Stimulated activated CD4-positive, alpha-beta T cell treated with anti-CD3 and anti-CD28 coated beads, Interleukin-1b, Interleukin-23, amount 100 ng/mL, for 48 hours (primary cell): ENCODE results near the gene TESMIN.
A peak's percentile ranks its signal among the peaks of the same experiment; 100 is the strongest.

Experiments
- DNase-seq: peaks from one replicate; pipeline ENCODE4 v3.0.0-alpha.2; 2020

TESMIN gene

GRCh38 chr11:68751331-68751856 is at the start of gene TESMIN:
TSS of gene TESMIN (minus strand) at chr11:68751520. CDS start at chr11:68750660, 860 bp downstream.
- peak; percentile 91 for DNase-seq

- DNase-seq: peak; percentile 23
These were observed 47.0 kb upstream of the TESMIN start for GRCh38 chr11:68798221-68798813.

- DNase-seq: no peak
These were observed 45.5 kb upstream of the TESMIN start for GRCh38 chr11:68796801-68797200.

DNA sequence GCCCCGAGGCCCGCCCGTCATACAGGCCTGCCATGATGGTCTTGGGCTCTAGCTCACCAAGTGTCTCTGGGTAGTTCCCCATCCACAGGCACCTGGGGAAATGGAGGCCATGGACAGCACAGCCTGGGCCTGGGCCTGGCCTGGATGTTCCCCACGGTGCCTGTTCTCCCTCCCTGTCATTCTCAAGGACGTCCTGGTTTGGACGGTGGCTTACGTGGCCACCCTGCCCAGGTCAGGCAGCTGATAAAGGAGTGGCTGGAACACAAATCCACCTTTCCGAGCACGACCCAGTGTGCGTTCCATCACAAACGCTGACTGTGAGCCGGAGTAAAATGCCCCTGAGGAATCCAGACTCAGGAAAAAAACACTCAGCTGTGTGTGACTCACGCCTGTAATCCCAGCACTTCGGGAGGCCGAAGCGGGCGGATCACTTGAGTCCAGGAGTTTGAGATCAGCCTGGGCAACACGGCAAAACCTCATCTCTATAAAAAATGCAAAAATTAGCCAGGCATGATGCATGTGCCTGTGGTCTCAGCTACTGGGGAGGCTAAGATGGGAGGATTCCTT is 41.2 kb upstream of the TESMIN start:
- DNase-seq: no peak

DNA sequence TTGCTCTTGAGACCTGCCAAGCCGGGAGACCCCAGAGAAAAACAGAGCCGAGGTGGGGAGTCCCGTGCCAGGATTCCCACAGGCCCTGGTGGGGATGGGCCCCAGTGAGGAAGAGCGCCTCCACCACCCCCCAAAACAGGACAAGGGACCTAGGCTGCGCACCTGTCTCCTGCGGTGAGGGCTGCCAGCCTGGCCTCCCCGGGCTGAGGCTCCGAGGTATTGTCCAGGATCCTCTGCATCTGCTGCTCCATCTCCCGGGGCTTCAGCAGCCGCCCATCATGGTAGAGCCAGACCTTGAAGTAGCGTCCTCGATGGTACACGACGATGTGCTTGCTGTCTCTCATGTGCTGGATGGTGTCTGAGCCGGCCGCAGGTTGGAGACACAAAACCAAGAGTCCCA is 33.3 kb upstream of the TESMIN start:
- no peak for DNase-seq

GRCh38 chr11:68783216-68783821 is 32.0 kb upstream of the TESMIN start:
- DNase-seq: no peak

- DNase-seq: no peak
These were observed 31.4 kb upstream of the TESMIN start for GRCh38 chr11:68782711-68783110.

DNA sequence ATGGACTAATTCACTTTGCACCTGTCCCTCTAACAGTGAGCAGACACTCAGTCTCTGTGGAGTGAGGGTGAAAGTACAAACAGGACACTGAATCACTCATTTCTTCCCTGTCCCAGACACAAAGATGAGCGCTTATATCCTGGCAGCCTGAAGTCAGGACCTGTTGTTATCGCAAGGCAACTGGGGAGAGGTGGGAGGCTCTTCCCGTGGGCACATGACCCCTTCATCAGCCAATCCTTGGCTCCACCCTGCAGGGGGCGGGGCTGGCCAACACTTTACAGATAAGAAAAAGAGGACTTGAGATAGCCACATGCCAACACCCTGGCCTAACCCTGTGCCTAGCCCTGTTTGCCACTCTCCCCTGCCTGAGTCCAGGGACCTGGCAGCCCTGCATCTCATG is 29.5 kb upstream of the TESMIN start:
- DNase-seq: no peak

GRCh38 chr11:68778205-68778604 is 26.9 kb upstream of the TESMIN start:
- no peak for DNase-seq

- no peak for DNase-seq
These were observed 25.3 kb upstream of the TESMIN start for GRCh38 chr11:68776442-68777235.

- no peak for DNase-seq
These were observed 24.6 kb upstream of the TESMIN start for GRCh38 chr11:68775951-68776388.

DNA sequence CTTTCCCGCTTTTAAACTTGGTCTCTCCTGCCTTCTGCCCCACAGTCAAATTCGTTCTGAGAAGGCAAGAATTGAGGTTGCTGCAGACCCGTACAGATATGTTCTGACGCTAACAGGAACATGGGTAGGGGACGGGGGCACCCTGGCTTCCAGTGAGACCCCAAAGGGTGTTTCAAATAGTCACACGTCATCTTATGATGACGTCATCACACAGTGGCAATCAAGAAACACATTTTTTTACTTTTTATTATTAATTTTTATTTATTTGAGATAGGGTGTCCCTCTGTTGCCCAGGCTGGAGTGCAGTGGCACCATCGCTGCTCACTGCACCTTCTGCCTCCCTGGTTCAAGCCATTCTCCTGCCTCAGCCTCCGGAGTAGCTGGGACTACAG is 22.9 kb upstream of the TESMIN start:
- no peak for DNase-seq

GRCh38 chr11:68773521-68774193 is 22.3 kb upstream of the TESMIN start:
- no peak for DNase-seq

DNA sequence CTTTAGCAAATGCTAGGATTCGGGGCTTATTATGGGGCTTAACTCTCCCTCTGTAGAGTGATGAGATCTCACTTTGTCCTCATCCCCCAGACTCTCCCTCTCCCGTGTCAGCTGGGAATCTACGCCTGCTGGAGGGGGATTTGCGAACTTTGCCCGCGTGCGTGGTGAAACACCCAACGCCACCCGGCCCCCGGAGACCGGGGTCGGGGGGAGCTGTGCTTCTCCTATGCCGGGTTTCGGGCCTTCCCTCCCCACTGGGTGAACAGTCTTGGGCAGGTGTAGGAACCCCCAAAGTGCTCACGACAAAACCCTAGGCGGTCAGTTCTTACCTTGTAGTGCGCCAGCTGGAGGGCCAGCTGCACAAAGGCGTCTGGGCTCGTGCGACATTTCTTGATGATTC is 21.6 kb upstream of the TESMIN start:
- no peak for DNase-seq

DNA sequence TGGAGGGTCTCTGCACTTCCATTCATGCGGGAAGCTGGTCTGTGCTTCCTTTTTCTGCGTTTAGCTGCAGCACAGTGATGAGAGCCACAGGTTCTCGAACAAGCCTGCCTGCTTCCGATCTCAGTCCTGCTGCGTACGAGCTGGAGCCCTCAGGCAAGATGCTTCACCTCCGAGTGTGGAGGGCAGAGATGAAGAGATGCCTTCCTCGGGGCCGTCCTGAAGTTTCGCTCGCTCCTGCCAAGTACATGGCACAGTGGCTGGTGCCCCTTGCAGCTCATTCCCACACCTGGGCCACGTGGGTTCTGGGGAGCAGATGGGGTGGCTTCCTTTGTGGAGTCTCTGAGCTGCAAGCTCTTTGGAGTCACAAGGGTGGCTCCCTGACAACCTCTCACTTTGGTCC is 19.5 kb upstream of the TESMIN start:
- DNase-seq: no peak

DNA sequence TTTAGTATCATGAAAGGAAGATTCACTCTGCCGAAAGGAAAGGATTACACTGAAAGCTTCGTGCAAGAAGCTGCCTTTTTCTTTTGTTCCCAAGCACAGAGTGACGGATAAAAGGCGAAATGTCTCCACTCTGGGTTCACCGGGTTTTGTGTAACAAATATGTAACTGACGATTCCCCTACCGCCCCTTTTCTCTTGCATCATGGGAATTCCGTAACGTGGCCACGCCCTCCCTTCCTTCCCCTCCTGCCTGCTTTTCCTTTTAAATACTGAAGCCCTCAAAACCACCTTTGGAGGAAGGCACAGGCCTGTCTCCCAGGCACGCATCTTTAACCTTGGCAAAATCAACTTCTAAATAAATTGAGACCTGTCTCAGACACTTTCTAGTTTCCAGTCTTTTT is 16.4 kb upstream of the TESMIN start:
- no peak for DNase-seq

- no peak for DNase-seq
These were observed 15.5 kb upstream of the TESMIN start for GRCh38 chr11:68766786-68767185.

DNA sequence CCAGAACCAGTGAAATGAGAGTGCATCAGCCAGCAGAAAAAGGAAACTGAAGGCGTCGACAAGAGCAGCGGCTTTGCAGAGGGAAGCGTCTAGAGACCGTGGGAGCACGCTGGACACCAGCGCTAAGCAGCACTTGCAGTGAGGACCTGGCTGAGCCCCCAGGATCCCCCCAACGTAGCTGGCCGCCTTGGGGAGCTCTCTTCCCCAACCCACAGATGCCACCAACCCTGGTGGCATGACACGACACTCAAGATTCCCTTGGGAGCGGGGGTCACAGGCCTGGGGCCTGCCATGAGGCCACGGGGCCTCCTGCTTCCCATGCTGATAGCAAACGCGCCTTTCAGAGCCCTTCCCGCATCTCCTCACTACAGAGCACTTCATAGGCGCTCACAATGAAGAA is 13.4 kb upstream of the TESMIN start:
- no peak for DNase-seq

GRCh38 chr11:68763926-68764657 is 12.8 kb upstream of the TESMIN start:
- no peak for DNase-seq

DNA sequence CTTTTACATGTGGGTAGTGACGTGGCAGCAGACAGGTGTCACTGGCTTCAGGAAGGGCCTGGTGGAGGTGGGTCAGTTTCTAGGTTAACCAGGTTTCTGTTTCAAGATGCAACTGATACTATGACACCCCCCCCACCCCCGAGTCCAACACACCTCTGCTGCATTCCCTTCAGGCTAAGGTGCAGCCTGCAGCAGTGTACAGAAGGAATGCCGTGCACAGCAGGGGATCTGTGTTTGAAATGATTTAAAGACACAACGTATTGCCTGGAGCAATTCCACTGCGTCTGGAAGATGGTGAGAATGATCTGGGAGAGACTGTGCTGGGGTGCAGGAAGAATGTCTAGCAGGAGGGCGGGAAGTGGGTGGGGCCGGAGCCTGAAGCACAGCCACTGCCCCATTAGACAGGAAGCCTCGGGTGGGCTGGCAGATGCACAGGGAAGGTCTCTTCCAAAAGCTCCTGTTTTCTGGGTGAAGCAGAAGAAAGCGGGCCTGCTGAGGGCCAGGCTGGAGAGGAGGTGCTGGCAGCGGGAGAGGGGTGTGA is 11.9 kb upstream of the TESMIN start:
- DNase-seq: no peak

DNA sequence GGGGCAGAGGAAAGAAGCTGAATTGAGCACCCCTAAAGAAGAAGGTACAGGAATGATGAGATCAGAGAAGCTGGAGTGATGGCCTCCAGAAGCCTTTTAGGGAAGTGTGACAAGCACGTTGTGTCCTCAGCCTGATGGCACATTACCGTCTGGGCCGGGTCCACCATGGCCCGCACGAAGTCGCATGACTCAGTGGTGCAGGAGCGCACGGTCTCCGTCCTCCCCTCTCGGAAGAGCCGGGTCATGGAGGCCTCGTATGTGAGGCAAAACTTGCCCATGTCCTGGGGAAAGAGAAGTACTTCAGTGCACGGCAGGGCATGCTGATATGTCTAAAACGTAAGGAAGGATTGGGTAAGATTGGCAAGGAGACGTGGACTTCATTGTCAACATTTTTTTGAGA is 11.2 kb upstream of the TESMIN start:
- DNase-seq: no peak

DNA sequence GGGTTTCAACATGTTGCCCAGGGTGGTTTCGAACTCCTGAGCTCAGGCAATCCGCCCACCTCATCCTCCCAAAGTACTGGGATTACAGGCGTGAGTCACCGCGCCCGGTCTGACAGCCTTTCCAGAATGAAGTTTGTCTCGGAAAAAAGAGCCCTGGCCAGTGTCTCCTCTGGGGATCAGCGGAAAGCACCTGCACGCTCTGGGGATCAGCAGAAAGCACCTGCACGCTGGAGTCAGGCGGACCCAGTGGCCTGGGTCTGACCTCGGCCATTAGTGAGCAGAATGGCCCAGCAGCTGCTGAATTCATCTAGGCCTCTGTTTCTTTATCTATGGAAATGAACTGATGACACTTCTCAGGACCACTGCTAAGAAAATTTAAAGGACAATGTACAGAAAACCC is 10.5 kb upstream of the TESMIN start:
- no peak for DNase-seq
